NCI-H187 treated with DMSO at 0.1 percent for 48 hours (cell line): ENCODE measurements around the gene SLC5A6.

Experiments
- DNase-seq: peaks from one replicate; lab custom pipeline; 2025; lab: John Stamatoyannopoulos, UW

Gene SLC5A6

DNA sequence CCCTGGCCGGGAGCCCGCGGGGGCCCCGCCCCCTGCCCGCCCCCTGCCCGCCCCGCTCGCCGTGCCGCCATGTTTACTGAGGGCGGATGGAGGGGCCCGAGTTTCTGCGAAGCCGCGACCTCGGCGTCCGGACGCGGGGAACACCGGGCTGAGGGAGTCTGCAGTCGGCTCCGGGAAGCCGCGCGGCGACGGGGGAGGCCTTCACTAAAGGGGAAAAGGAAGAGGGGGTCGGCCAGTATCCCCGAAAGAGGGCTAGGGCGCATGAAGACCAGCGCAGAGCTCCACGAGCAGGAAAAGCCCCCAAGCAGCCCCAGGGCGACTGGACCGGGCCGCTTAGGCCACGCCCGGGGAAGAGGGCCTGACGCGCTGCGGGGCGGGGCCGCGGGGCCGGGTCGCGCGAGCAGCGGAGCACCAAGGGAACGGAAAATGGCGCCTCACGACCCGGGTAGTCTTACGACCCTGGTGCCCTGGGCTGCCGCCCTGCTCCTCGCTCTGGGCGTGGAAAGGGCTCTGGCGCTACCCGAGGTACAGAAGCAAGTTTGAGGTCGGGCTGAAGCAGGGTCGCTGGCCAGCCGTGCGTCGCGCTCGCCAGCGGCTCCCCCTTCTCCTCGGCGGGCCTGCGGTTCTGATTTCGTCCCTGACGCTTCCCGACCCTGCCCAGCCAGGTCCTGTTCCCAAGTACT, at the start of gene SLC5A6, which contains the start of gene ATRAID:
Gene SLC5A6, minus strand, starts transcription at position 326 of the 683 bp plus-strand sequence. CDS start 4,618 bp downstream, outside the sequence.
Gene ATRAID, plus strand, starts transcription at position 99 of the 683 bp plus-strand sequence. Its CDS starts 328 bp downstream, at position 427.
- DNase-seq = peak; percentile 57

DNA sequence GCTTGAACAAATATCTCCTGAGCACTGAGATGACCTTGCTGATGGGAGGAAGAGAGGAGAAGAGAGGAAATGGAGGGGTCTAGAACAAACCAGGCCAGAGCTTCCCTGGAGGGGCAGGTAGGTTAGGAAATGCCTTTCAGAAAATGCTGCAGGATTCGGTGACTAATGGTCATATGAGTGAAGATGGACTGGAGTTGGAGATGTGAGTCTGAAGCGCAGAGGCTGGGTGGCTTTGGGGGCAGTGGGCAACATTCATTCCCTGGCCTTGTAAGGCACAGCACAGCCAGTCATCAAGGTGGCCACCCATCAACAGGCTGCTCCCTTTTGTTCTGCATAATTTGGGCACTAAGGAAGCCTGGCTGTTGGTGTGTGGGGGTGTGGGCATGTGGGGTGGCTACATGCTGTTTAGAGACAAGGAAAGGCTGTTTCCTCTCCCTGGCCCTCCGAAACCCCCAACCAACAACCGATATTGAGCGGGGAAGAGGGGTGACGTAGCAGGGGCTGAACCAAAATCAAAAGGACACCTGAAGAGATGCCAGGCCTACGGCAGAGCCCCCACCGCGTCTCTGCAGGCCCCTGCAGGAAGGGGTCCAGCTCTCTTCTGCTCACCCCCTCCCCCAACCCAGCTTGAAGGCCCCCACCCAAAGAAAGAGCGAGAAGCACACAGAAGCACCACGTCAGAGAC, 49.3 kb upstream of the SLC5A6 start:
- no peak for DNase-seq

DNA sequence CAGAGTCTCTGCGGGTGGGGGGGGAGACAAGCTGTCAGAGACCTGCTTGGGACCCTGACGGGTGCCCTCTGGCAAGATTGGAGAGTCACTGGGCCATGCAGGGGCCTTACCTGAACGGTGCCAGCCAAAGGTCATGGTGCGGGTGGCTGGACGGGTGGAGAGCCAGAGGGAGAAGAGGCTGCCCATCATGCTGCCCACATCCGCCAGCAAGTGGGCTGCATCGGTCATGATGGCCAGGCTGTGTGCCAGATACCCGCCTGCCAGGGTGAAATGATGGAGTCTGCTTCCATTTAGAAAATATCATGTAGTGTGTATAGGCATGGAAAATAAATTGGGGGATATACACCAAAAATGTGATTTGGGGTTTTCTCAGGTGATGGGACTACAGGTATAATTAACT, 46.0 kb upstream of the SLC5A6 start:
- no peak for DNase-seq

DNA sequence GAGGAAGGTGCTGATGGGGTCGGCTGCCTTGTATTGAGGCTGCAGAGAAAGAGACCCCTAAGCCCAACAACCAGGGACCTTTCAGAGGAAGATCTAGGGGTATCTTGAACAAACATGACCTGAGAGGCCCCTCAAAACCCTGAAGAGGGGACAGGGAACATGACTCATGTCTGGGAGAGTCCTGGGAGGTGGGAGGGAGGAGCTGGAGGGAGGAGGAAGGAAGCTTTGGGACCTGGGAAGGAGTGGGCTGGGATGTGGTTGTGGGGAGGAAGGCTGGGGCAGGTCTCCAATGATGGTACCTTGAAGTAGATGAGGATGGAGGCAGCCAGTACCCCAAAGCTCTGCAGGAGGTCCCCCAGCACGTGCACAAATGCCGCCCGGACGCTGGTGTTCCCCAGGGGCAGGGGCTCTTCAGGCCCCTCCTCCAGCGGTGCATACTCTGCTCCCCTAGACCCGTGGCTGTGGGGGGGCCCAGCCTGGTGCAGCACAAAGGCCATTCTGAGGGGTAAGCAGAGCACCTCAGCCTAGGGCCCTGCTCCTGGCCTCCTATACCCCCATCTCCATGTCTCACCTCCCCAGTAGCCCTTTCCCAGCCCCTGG, 44.9 kb upstream of the SLC5A6 start:
- DNase-seq = no peak

DNA sequence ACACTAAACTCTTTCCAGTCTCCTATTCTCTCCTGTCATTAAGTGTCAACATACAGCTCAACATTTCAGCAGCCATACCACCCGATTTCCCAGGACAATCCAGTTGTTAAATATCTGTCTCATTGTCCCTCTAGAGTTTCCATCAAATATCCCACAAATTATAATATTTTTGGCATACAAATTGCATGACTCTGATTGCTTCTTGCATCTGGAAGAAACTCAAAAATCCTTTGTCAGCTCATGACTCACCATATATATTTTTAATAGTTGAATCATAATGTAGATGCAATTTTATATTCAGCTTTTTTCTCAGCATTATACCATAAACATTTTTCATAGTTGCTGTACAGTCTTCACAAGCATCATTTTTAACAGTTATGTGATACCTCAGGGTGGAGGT, 43.6 kb upstream of the SLC5A6 start:
- no peak for DNase-seq

DNA sequence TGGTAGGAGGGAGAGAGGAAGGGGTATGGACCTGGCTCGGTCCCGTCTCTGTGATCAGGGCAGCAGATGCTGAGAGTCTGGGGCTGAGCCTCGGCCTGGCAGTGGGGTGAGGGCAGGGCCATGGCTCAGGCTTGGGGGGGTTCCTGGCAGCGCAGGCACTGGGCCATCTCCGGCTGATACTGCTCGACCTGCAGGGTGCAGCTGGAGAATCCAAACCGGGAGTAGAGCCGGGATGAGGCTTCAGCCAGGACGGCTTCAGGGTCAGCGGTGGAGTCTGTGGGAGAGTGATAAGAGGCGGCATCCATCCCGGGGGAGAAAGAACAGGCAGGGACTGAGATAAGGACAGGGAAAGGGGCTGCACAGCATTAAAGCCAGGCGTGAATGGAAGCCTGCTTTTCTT, 43.1 kb upstream of the SLC5A6 start:
- DNase-seq = no peak

DNA sequence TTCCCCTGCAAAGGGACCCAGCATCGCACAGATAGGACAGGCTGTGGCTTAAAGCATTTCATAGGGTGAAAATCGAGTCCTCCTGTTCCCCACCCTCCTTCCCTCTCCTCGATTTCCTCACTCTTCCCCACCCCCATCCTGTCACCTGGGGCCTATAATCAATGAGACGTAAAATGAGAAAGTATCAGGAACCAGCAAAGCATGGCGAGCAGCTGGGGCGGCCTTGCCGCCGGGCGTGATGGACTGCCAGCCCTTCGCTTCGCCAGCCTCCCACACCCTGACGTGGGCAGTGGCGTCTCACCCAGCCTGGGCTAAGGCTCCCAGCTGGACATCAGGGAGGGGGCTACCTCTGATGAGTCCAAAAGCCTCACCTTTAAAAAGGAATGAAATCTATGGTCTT, 39.7 kb upstream of the SLC5A6 start:
- DNase-seq = no peak

DNA sequence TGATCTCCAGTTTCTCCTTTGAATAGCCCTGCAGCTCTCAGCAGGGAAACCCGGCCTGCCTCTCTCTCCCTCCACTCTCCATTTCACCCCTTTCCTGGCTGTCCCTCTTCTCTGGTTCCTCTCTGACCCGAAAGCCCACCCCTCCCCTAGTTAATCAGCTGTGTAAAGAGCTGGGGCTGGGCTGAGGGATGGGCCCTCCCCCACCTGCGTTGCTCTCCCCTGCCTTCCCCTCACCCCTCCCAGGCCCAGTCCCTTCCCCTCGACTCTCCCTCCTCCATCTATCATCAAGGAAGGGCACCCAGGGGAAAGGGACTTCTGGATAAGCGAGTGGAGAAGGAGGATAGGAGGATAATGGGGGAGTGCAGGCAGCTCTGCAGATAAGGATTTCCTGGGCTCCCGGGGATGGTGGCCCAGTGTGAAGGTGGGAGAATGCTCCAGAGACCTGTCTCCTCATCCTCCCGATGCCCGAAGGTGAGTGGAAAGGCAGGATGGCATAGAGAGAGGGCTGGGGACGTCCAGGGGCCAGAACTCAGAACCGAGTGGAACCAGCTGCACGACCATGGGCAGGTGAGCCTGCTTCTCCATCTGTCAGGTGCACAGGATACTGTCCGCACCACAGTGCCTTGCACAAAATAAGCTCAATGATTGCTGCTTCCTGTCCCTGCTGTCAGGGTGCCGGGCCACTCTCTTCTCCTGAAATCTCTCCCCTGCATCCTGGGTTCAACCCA, 38.7 kb upstream of the SLC5A6 start:
- DNase-seq = no peak

DNA sequence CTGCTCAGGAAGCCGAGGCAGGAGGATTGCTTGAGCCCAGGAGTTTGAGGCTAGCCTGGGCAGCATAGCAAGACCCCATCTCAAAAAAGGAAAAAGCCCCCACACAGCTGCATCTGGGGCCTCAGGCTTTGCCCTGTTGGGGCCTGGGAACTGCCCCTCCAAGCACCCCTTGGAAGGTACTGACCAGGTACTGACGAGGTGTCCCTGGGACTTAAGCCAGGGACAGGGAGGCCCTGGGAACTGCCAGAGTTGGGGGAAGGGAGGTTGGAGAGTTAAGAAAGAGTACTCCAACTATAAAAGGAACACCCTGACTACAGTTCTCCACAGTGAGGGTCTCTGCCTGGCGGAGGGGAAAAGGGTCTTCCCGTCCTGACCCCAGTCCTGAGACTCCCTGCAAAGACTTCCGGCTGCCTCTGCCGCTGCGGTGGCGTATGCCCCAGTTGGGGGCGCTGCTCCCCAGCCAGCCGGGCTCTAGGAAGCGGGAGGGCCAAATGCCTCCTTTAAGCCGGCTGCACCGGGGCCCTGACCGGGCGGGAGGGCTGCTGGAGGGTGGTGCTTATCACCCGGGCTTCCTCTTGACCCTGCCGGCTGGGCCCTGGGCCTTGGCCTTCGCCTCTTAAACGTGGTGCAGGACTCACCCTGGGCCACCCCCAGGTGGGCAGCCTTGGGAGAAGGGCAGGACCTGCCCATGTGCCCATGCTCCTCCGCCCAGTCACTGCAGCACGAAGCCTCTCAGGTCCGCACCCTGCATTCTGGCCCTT, 38.0 kb upstream of the SLC5A6 start:
- no peak for DNase-seq

DNA sequence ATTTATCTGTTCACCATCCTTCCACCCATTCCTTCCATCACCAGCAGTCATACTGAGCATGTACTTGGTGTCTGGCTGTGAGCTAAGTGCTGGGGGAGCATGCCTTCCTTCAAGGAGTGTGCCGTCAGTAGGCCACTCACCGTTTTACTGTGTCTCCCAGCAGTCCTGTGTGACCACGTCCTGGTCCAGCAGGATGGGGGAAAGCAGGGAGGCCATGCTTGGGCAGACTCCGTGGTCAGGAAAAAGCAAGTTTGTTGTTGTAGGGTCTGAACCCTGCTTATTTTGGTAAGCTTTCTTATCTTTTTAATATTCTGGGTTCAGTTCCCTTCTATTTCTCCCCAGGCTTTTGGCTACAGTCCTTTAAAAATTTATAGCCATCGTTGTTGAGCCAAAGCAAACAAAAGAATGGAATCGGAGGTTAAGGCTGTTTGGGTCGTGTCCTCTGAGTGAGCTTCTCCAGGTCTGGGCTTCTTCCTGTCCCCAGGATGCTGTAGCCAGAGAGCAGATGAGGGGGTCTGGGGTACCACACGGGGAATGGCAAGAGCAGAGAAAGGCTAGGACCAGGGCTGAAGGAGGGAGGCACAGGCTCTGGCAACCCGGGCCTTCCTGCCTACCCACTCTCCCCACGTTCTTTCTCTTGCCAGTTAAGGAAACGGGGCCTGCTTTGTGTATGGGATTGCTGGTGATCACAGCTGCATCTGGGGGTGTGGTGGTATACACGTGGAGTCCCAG, 37.3 kb upstream of the SLC5A6 start:
- DNase-seq = no peak

DNA sequence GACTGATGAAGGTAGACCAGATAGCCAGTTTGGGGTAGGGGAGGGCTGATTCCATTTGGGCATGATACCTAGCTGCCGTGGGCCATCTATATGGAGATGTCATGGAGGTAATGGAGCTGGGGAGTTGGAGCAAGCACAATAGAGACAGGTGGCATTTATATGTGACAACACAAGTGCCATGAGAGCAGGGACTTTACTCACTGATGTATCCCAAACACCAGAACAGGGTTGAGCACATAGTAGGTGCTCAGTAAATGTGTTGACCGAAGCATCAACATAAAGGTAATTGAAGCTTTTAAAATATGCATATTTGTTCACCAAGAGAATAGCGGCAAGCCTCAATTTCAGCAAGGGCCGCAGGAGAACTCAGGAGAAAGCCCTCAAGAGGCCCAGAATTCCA, 35.8 kb upstream of the SLC5A6 start:
- DNase-seq = no peak

DNA sequence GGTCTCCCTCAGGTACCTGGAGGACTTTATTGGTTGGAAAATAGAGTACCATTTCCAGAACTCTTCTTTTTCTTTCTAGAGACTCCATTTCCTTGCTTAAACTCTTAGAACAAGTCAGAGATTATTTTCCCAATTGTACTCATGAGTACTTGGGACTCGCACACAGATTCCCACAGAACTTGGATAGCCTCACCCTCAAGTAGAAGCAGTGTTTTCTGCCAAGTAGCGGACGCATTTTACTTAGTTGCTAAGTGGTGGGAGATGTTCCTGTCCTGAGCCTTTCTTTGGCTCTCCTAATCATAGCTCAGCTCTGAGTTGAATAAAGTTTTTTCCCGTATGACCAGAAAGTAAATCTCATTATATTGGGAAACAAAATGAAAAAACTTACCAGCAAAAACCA, 33.6 kb upstream of the SLC5A6 start:
- no peak for DNase-seq

DNA sequence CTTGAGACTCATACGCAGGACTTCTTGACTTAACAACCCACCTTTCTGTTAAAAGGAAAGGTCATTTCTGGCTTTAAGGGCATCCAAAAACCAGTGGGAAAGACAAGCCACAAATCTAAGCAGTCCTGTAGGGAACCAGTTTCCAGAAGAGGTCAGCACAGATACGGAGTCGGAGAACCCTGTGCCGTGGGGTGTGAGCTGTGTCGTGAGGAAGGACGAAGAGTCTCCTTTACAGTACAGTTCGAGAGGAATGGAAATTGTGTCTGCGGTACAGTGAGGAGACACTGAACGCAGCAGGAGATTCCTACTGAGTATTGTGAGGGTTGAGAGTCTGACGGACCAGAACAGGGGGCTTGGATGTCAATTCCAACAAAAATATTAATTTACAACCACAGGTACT, 33.0 kb upstream of the SLC5A6 start:
- DNase-seq = no peak

DNA sequence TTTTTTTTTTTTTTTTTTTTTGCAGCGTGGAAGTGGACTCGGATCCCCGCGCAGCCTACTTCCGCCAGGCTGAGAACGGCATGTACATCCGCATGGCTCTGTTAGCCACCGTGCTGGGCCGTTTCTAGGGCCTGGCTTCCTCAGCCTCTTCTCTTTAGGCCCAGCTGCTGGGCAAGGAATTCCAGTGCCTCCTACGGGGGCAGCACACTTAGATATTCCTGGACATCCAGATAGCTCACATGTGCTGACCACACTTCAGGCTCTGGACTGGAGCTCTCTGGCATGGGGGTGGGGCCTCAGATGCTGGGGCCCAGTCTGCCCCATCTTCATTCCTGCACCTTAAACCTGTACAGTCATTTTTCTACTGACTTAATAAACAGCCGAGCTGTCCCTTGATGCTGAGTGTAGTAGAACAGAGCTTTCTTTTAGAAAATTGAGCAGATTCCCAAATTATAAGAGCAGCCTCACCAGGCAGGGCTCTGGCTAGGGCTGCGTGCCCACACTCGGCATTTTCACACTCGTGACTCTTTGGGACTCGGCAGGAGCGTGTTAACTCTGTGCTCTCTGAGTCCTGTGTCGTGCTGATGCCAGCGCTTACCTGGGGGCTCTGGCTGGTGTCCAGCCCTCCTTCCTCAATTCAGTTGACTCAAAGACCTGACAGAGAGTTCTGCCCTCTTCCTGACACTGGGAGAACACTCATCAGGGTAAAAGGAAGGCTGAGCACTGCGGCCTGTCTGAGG, 31.5 kb upstream of the SLC5A6 start:
- DNase-seq = no peak

DNA sequence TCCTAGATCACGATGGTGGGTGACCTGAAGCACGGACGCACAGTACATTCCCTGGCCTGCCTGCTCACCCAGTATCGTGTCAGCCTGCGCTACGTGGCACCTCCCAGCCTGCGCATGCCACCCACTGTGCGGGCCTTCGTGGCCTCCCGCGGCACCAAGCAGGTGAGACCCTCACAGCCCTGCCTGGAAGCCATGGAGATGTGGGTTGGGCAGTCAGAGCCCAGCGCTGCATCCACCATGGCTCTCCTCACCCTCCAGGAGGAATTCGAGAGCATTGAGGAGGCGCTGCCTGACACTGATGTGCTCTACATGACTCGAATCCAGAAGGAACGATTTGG, 30.5 kb upstream of the SLC5A6 start:
- no peak for DNase-seq

DNA sequence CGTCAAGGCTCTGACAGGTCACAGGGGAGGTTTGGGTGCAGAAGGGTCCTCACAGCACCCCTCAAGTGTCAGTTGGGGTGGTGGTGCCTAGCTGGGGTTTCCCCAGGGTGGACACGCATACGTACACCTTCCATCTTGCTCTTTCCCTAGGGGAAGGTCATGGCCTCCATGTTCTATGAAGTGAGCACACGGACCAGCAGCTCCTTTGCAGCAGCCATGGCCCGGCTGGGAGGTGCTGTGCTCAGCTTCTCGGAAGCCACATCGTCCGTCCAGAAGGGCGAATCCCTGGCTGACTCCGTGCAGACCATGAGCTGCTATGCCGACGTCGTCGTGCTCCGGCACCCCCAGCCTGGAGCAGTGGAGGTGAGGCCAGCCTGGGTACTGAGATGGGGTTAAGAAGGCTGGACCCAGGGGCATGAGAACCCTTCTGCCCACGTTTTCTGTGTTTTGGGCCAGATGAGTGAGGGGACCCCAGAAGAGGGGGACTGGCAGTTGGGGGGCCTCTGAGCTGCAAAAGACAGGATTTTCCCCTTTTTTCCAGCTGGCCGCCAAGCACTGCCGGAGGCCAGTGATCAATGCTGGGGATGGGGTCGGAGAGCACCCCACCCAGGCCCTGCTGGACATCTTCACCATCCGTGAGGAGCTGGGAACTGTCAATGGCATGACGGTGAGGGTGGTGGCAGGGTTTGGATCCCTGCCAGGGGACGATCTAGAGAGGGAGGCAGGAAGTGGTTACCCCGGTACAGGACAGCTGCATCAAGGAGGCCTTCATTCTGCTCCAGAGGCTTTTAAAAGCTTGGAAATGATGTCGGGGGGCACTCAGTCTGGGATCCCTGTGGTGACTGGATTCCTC, 29.9 kb upstream of the SLC5A6 start:
- no peak for DNase-seq

DNA sequence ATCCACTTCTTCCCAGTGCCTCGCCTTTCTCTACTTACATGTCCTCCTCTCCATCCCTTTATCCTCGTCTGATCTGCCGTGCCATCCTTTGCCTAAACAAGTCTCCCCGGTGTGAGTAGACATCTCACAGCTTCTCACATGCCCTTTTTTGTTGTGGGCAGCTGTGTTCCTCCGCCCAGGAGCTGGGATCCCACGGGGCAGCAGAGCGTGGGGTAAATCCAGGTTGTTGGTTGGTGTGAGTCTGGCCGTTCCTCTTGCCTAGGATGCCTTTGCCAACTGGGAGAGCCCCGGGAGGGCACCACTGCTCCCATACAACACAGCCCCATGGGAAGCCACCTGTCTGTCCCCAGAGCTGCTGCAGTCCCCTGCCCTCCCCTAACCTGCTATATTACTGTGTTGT, 28.3 kb upstream of the SLC5A6 start:
- DNase-seq = no peak

DNA sequence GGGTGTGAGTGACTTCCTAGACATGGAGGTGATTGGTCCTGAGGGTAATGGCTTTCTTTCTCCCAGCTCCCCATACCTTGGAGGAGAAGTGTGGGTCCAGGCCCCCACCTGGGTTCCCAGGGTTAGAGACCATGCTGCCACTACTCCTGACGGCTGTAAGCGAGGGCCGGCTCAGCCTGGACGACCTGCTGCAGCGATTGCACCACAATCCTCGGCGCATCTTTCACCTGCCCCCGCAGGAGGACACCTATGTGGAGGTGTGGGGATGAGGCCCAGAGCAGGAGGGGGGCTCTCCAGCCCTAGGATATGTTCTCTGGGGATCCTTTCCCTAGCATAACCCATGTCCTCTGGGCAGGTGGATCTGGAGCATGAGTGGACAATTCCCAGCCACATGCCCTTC, 26.9 kb upstream of the SLC5A6 start:
- DNase-seq = no peak

DNA sequence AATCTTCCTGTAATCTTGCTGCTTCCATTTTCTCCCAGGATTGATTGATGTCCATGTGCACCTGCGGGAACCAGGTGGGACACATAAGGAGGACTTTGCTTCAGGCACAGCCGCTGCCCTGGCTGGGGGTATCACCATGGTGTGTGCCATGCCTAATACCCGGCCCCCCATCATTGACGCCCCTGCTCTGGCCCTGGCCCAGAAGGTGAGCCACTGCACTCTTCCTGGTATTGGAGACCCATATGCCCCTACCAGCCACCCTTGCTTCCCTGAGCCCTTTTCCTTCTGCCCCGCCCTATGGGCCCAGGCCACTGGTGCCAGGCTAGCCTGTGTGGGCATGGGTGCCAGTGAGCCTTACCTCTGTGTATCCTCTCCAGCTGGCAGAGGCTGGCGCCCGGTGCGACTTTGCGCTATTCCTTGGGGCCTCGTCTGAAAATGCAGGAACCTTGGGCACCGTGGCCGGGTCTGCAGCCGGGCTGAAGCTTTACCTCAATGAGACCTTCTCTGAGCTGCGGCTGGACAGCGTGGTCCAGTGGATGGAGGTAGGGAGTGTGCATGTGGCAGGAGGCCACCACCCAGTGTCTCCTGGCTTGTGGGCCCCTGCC, 25.4 kb upstream of the SLC5A6 start:
- DNase-seq = no peak
